Testis (tissue), 3 donors: Measurements from ENCODE around the gene OR52K2. TPM values are rescaled to one million over a fixed set of nuclear protein-coding genes. Genes with fewer than 3 reads are reported as not detected.

Source experiments
- DNase-seq: peaks from one replicate; pipeline ENCODE4 v3.0.0-alpha.2; 2019
- H3K27ac ChIP-seq, 2 donors: fragments of 200-600 bp; sonication (generic); one replicate each; pipeline ENCODE4 v1.5.1; 2019
- H3K27me3 ChIP-seq: fragments of 200-600 bp; sonication (generic); one replicate; pipeline ENCODE4 v1.5.1; 2019
- H3K36me3 ChIP-seq: fragments of 200-600 bp; sonication (generic); one replicate; pipeline ENCODE4 v1.5.1; 2017; ENCODE audit warnings: low read depth; ENCODE audit errors: missing control alignments
- H3K4me1 ChIP-seq: fragments of 200-600 bp; sonication (generic); one replicate; pipeline ENCODE4 v1.5.1; 2019
- H3K4me3 ChIP-seq, 2 donors: fragments of 200-600 bp; sonication (generic); one replicate each; pipeline ENCODE4 v1.5.1; 2017 to 2019
- H3K9me3 ChIP-seq: fragments of 200-600 bp; sonication (generic); one replicate; pipeline ENCODE4 v1.5.1; 2017
- CTCF ChIP-seq, 3 experiments: fragments of 450-650 bp in 2 of 3; fragments of 200-600 bp in 1 of 3; sonication (generic) in 1 of 3; IDR thresholded peaks; one replicate each; pipeline ENCODE4 v1.5.1; 2016 to 2019; ENCODE audit warnings: antibody characterized with exemption in 3 of 3, mild to moderate bottlenecking in 2 of 3, moderate library complexity in 1 of 3
- POLR2A ChIP-seq: fragments of 450-650 bp; IDR thresholded peaks from one replicate; pipeline ENCODE4 v1.6.1; 2017; ENCODE audit warnings: antibody characterized with exemption, mild to moderate bottlenecking, moderate library complexity
- WGBS, 2 donors: methylation state at CpG; one replicate each; pipeline ENCODE4 v1.1.5; 2018; 5-methylcytosine and 5-hydroxymethylcytosine counted together
- intact Hi-C: fragments of 100-400 bp; cut with DNase I; formaldehyde crosslinking; loops from one replicate; pipeline ENCODE4 v1.15.1; 2023; ENCODE audit warnings: low total_unique reads
- polyA plus RNA-seq: library from polyadenylated mRNA; stranded (reverse); fragments of 350-450 nt; fragmentation: Illumina TruSeq; extraction: RNeasy Lipid Tissue Mini Kit (QIAGEN cat#74804); gene quantifications from one replicate; pipeline ENCODE4 v1.2.3, GENCODE V29; 2014; ENCODE audit warnings: low read depth, low replicate concordance; ENCODE audit not compliant: insufficient read depth
- total RNA-seq, 2 donors: library from RNA; depleted of rRNA; stranded (reverse); fragments of >200 nt; gene quantifications; one replicate each; pipeline ENCODE4 v1.2.3, GENCODE V29; 2016

The OR52K2 gene
- total and polyA plus RNA-seq, 3 donors from 2014 or later, result not detected

GRCh38 chr11:4464216-4465159 is 15.4 kb downstream of the OR52K2 start:
- TF ChIP-seq POLR2A, result no peak
- no peak for TF ChIP-seq CTCF (IDR thresholded peaks at IDR 0.05)
- intact Hi-C loops, result no loop called here
- H3K36me3 ChIP-seq, result no peaks in the 10 kb centered on the region
- H3K9me3 ChIP-seq, result no peaks in the 10 kb centered on the region
- no peaks in the 10 kb centered on the region for H3K27me3 ChIP-seq
- DNase-seq, result no peak
- H3K27ac ChIP-seq, result no peak overlapping the region
- H3K4me3 ChIP-seq, result no peak overlapping the region
- H3K4me1 ChIP-seq, result peaks cover 4% of the 10 kb centered on the region
- 94% methylated on average over 5 of the region's 5 CpGs for WGBS, 2 donors

- Histone ChIP-seq H3K27ac (no peak overlapping the region), H3K36me3 (no peaks in the 10 kb centered on the region), H3K4me3 (no peak overlapping the region), H3K9me3 (no peaks in the 10 kb centered on the region), H3K4me1 (no peaks in the 10 kb centered on the region), H3K27me3 (no peaks in the 10 kb centered on the region)
- no peak for DNase-seq
- intact Hi-C loops, result no loop called here
- TF ChIP-seq CTCF (IDR thresholded peaks at IDR 0.05) (no peak), POLR2A (no peak)
- 79 to 94% methylated on average over 1 of the region's 1 CpG for WGBS, 2 donors
Measured at GRCh38 chr11:4465407-4465806, 16.3 kb downstream of the OR52K2 start.

DNA sequence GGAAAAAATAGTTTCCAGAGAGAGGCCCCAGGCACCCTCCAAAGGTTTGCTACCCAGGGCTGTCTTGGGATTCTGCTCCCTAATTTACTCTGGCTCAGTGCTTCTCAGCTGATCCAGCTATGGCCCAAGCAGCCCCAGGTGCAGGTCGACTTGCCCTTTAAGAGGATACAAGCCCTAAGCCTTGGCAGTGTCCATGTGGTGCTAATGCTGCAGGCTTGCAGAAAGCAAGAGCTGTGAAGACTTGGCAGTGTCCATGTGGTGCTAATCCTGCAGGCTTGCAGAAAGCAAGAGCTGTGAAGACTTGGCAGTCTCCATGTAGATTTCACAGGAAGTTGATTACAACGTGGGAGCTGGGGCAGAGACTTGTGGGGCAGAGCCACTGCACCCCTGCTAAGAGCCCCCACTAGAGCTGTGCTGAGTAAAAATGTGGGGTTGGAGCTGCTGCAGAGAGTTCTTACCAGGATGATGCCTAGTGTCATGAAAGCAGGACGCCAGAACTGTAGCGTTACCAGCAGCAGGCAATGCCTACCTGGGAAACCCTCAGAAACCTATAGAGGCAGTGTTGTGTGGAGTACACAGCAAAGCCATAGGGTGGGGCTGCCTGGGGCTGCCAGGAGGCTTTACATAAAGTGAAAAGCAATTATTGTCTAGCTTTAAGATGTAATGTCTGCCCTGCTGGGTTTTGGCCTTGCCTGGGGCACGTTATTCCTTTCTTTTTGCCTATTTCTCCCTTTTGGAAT is 17.2 kb downstream of the OR52K2 start:
- Histone ChIP-seq H3K27me3 (no peaks in the 10 kb centered on the region), H3K4me3 (no peak overlapping the region), H3K36me3 (no peaks in the 10 kb centered on the region), H3K4me1 (no peaks in the 10 kb centered on the region), H3K27ac (no peak overlapping the region), H3K9me3 (no peaks in the 10 kb centered on the region)
- DNase-seq, result no peak
- WGBS, 2 donors, result 47 to 58% methylated on average over 5 of the region's 5 CpGs
- intact Hi-C loops, result no loop called here
- TF ChIP-seq POLR2A (no peak), CTCF (IDR thresholded peaks at IDR 0.05) (no peak)

DNA sequence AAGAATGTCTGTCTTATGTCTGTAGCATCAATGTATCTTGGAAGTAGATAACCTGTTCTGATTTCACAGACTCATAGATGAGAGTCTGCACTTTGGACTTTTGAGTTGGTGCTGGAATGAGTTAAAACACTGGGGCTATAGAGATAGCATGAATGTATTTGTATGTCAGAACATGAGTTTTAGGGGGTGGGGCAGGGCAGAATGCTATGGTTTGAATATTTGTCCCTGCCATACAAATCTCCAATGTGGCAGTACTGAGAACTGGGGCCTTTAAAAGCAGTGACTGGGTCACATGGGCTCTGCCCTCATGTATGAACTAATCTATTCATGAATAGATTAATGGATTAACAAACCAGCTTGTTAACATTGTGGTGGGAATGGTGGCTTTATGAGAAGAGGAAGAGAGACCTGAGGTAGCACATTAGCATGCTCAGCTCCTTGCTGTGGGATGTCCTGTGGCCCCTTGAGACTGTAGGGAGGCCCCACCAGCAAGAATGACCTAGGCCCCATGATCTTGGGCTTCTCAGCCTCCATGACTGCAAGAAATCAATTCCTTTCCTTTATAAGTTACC is 17.9 kb downstream of the OR52K2 start:
- Histone ChIP-seq H3K27ac (no peak overlapping the region), H3K4me3 (no peak overlapping the region), H3K9me3 (no peaks in the 10 kb centered on the region), H3K36me3 (no peaks in the 10 kb centered on the region), H3K27me3 (no peaks in the 10 kb centered on the region), H3K4me1 (no peaks in the 10 kb centered on the region)
- TF ChIP-seq CTCF (IDR thresholded peaks at IDR 0.05) (no peak), POLR2A (no peak)
- DNase-seq, result no peak
- intact Hi-C loops, result no loop called here
